Subcutaneous abdominal adipose tissue (tissue), 5 donors: ENCODE results near the gene HEG1.
A peak's percentile ranks its signal among the peaks of the same experiment; 100 is the strongest.

Experiments
- H3K27ac ChIP-seq: one replicate; pipeline ENCODE4 v1.7.0; 2013; ENCODE audit warnings: low read depth, mild to moderate bottlenecking, inconsistent platforms, low read length, moderate library complexity
- H3K27me3 ChIP-seq, 5 donors: one replicate each; pipeline ENCODE4 v1.7.0; 2013; ENCODE audit warnings: low read length in 5 of 5, inconsistent platforms in 1 of 5; ENCODE audit not compliant: control insufficient read depth in 5 of 5, insufficient read depth in 4 of 5
- H3K36me3 ChIP-seq, 5 donors: one replicate each; pipeline ENCODE4 v1.7.0; 2013; ENCODE audit warnings: low read length in 5 of 5; ENCODE audit not compliant: control insufficient read depth in 5 of 5, insufficient read depth in 5 of 5
- H3K4me1 ChIP-seq, 5 donors: one replicate each; pipeline ENCODE4 v1.7.0; 2013; ENCODE audit warnings: low read length in 5 of 5, mild to moderate bottlenecking in 3 of 5, moderate library complexity in 1 of 5; ENCODE audit not compliant: control insufficient read depth in 5 of 5, insufficient read depth in 5 of 5
- H3K4me3 ChIP-seq, 5 donors: one replicate each; pipeline ENCODE4 v1.7.0; 2013; ENCODE audit warnings: low read length in 5 of 5, low read depth in 1 of 5
- H3K9ac ChIP-seq, 5 donors: one replicate each; pipeline ENCODE4 v1.7.0; 2013; ENCODE audit warnings: low read length in 5 of 5, mild to moderate bottlenecking in 4 of 5, moderate library complexity in 3 of 5
- H3K9me3 ChIP-seq, 5 donors: one replicate each; pipeline ENCODE4 v1.7.0; 2013; ENCODE audit warnings: low read length in 5 of 5; ENCODE audit not compliant: control insufficient read depth in 5 of 5
- donor health status: healthy.
- donor health status: healthy.
- donor health status: healthy.
- donor health status: healthy.
- donor health status: healthy.

The HEG1 gene

GRCh38 chr3:125008766-125009165 lies 47.0 kb downstream of the HEG1 start:
- Histone ChIP-seq H3K9me3 (no peaks in the 10 kb centered on the region), H3K4me3 (no peak overlapping the region), H3K27ac (no peak overlapping the region), H3K27me3 (no peaks in the 10 kb centered on the region), H3K9ac (no peak overlapping the region), H3K4me1 (peaks cover 0 to 18% (median 3%) of the 10 kb centered on the region in 5 donors), H3K36me3 (peaks cover 13 to 89% (median 84%) of the 10 kb centered on the region in 5 donors)

DNA sequence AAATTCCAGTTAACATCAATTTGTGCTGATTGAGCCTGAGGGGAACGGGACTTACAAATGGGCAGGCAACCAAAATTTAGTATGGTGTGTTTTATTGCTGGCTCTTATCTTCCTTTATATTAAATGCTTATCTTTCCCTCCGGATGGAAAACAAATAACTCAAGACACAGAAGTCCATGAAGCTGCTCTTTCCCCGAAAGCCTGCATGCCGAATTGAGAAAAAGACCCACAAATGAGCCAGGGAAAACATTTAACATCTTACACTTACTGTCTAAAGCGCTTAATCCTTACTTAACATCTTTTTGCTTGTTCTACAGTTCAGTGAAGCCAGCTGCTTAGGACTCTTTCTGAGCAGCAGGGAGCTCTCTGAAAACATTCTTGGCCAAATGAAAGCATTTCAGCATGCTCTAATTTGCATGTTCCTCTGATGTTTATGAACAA lies 49.5 kb downstream of the HEG1 start:
- Histone ChIP-seq H3K36me3 (peaks cover 13 to 88% (median 84%) of the 10 kb centered on the region in 5 donors), H3K9me3 (no peaks in the 10 kb centered on the region), H3K27ac (no peak overlapping the region), H3K4me3 (no peak overlapping the region), H3K9ac (no peak overlapping the region), H3K4me1 (peaks cover 0 to 25% (median 9%) of the 10 kb centered on the region in 5 donors), H3K27me3 (no peaks in the 10 kb centered on the region)

- Histone ChIP-seq H3K27ac (no peak overlapping the region), H3K9me3 (no peaks in the 10 kb centered on the region), H3K27me3 (no peaks in the 10 kb centered on the region), H3K4me1 (peaks cover 0 to 25% (median 9%) of the 10 kb centered on the region in 5 donors), H3K9ac (no peak overlapping the region), H3K4me3 (no peak overlapping the region), H3K36me3 (peaks cover 7 to 89% (median 84%) of the 10 kb centered on the region in 5 donors)
These were observed 50.1 kb downstream of the HEG1 start for GRCh38 chr3:125005676-125006075.

- Histone ChIP-seq H3K36me3 (peaks cover 7 to 87% (median 82%) of the 10 kb centered on the region in 5 donors), H3K27ac (no peak overlapping the region)
These were observed 50.6 kb downstream of the HEG1 start for GRCh38 chr3:125005222-125005621.

GRCh38 chr3:125003859-125004595 lies 51.8 kb downstream of the HEG1 start:
- H3K27ac ChIP-seq: peak overlapping the region; percentile 2

More at GRCh38 chr3:125005222-125005621, 50.6 kb downstream of the HEG1 start:
- no peaks in the 10 kb centered on the region for H3K9me3 ChIP-seq
- H3K4me1 ChIP-seq: peaks cover 0 to 26% (median 9%) of the 10 kb centered on the region in 5 donors
- H3K9ac ChIP-seq: no peak overlapping the region
- H3K27me3 ChIP-seq: no peaks in the 10 kb centered on the region
- H3K4me3 ChIP-seq: no peak overlapping the region

GRCh38 chr3:125003369-125003853 lies 52.4 kb downstream of the HEG1 start:
- Histone ChIP-seq H3K9ac (no peak overlapping the region), H3K4me1 (peaks cover 2 to 35% (median 24%) of the 10 kb centered on the region in 5 donors), H3K36me3 (peaks cover 3 to 83% (median 73%) of the 10 kb centered on the region in 5 donors), H3K27me3 (no peaks in the 10 kb centered on the region), H3K9me3 (no peaks in the 10 kb centered on the region), H3K27ac (peak overlapping the region; percentile 2), H3K4me3 (no peak overlapping the region)

More at GRCh38 chr3:125003859-125004595, 51.8 kb downstream of the HEG1 start:
- Histone ChIP-seq H3K9ac (no peak overlapping the region), H3K36me3 (peaks cover 3 to 82% (median 71%) of the 10 kb centered on the region in 5 donors), H3K9me3 (no peaks in the 10 kb centered on the region), H3K4me1 (peaks cover 0 to 35% (median 18%) of the 10 kb centered on the region in 5 donors), H3K4me3 (no peak overlapping the region), H3K27me3 (no peaks in the 10 kb centered on the region)

- Histone ChIP-seq H3K27ac (no peak overlapping the region), H3K4me1 (peaks cover 2 to 40% (median 26%) of the 10 kb centered on the region in 5 donors), H3K36me3 (peaks cover 3 to 87% (median 77%) of the 10 kb centered on the region in 5 donors), H3K9ac (no peak overlapping the region), H3K9me3 (no peaks in the 10 kb centered on the region), H3K4me3 (no peak overlapping the region), H3K27me3 (no peaks in the 10 kb centered on the region)
These were observed 53.1 kb downstream of the HEG1 start for GRCh38 chr3:125002414-125003368.

GRCh38 chr3:125001557-125002413 lies 54.0 kb downstream of the HEG1 start:
- Histone ChIP-seq H3K27ac (no peak overlapping the region), H3K9ac (no peak overlapping the region)

DNA sequence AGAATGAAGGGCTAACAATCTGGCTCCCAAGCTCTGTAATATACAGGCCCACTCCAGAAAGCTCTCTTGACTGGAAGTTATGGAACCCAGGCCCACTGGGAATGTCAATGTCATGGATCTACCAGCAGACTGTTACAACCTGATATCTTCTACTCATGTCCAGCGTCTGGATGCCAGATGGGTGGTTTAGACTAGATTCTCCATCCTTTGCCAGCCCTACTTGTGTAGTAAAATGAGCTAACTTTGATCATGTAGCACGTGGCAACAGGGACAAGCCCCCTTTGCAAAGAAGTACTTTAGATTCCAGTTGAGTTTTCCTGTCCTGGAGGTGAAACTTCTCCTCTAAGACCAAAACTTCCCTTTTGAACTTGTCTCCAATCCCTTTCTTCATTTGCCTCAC lies 55.1 kb downstream of the HEG1 start:
- no peak overlapping the region for H3K4me3 ChIP-seq
- no peak overlapping the region for H3K27ac ChIP-seq
- H3K9ac ChIP-seq: no peak overlapping the region
- H3K4me1 ChIP-seq: peaks cover 2 to 54% (median 29%) of the 10 kb centered on the region in 5 donors
- no peaks in the 10 kb centered on the region for H3K27me3 ChIP-seq
- peaks cover 0 to 84% (median 80%) of the 10 kb centered on the region in 5 donors for H3K36me3 ChIP-seq
- H3K9me3 ChIP-seq: no peaks in the 10 kb centered on the region

More at GRCh38 chr3:125001557-125002413, 54.0 kb downstream of the HEG1 start:
- Histone ChIP-seq H3K4me3 (no peak overlapping the region), H3K27me3 (no peaks in the 10 kb centered on the region), H3K4me1 (peaks cover 2 to 43% (median 26%) of the 10 kb centered on the region in 5 donors), H3K9me3 (no peaks in the 10 kb centered on the region), H3K36me3 (peaks cover 0 to 89% (median 83%) of the 10 kb centered on the region in 5 donors)
